KOPT-K1 (cell line): Measurements from ENCODE around the gene TXNRD1.
A peak's percentile ranks its signal among the peaks of the same experiment; 100 is the strongest.

ENCODE experiments used
- H3K27ac ChIP-seq: fragments of 200-600 bp; sonication (generic); 2 replicates; pipeline ENCODE4 v1.5.1; 2016; ENCODE audit warnings: antibody characterized with exemption, mild to moderate bottlenecking, low read depth, low read length; ENCODE audit not compliant: poor library complexity, severe bottlenecking
- H3K36me3 ChIP-seq: fragments of 200-600 bp; sonication (generic); 2 replicates; pipeline ENCODE4 v1.5.1; 2017; ENCODE audit warnings: antibody characterized with exemption, mild to moderate bottlenecking, low read length, moderate library complexity; ENCODE audit not compliant: insufficient read depth
- H3K9me3 ChIP-seq: fragments of 200-600 bp; sonication (generic); 2 replicates; pipeline ENCODE4 v1.5.1; 2017; ENCODE audit warnings: antibody characterized with exemption, low read length, mild to moderate bottlenecking; ENCODE audit not compliant: insufficient read depth, poor library complexity, severe bottlenecking

TXNRD1 gene

DNA sequence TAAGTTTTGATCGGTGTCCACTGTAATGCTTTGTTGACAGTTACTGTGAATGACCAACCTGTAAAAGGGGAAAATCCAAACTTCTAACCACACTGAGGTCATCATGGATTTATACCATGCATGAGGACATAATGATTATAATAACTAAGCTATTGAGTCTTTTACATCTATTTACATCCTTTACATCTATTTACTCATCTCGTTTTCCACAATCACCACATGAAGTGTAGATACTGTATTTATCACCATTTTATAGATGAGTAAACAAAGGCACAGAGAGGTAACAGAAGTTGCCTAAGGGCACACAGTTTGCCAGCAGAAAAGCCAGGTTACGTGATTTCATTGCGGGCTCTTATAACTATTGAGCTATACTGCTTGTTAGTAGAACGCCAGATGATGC, 60.1 kb downstream of the TXNRD1 start:
- Histone ChIP-seq H3K9me3 (no peaks in the 10 kb centered on the region), H3K27ac (peak overlapping the region; percentile 42), H3K36me3 (no peaks in the 10 kb centered on the region)

GRCh38 chr12:104276273-104277131, 60.9 kb downstream of the TXNRD1 start:
- H3K36me3 ChIP-seq = no peaks in the 10 kb centered on the region
- peak overlapping the region; percentile 42 for H3K27ac ChIP-seq
- H3K9me3 ChIP-seq = no peaks in the 10 kb centered on the region

- H3K27ac ChIP-seq = no peak overlapping the region
- no peaks in the 10 kb centered on the region for H3K36me3 ChIP-seq
- H3K9me3 ChIP-seq = no peaks in the 10 kb centered on the region
These were observed 63.6 kb downstream of the TXNRD1 start for GRCh38 chr12:104279164-104279563.

GRCh38 chr12:104280111-104280510, 64.5 kb downstream of the TXNRD1 start:
- Histone ChIP-seq H3K36me3 (no peaks in the 10 kb centered on the region), H3K9me3 (no peaks in the 10 kb centered on the region), H3K27ac (no peak overlapping the region)

- H3K9me3 ChIP-seq = no peaks in the 10 kb centered on the region
- no peaks in the 10 kb centered on the region for H3K36me3 ChIP-seq
- no peak overlapping the region for H3K27ac ChIP-seq
These were observed 65.3 kb downstream of the TXNRD1 start for GRCh38 chr12:104280717-104281458.

- Histone ChIP-seq H3K36me3 (no peaks in the 10 kb centered on the region), H3K27ac (no peak overlapping the region), H3K9me3 (no peaks in the 10 kb centered on the region)
These were observed 66.1 kb downstream of the TXNRD1 start for GRCh38 chr12:104281636-104282035.

GRCh38 chr12:104282109-104282508, 66.5 kb downstream of the TXNRD1 start:
- Histone ChIP-seq H3K36me3 (no peaks in the 10 kb centered on the region), H3K9me3 (no peaks in the 10 kb centered on the region), H3K27ac (no peak overlapping the region)

- Histone ChIP-seq H3K27ac (peak overlapping the region; percentile 89), H3K36me3 (peaks cover 10% of the 10 kb centered on the region; the same call in 1 of the 2 replicates), H3K9me3 (no peaks in the 10 kb centered on the region)
These were observed 70.3 kb downstream of the TXNRD1 start for GRCh38 chr12:104285740-104286515.

DNA sequence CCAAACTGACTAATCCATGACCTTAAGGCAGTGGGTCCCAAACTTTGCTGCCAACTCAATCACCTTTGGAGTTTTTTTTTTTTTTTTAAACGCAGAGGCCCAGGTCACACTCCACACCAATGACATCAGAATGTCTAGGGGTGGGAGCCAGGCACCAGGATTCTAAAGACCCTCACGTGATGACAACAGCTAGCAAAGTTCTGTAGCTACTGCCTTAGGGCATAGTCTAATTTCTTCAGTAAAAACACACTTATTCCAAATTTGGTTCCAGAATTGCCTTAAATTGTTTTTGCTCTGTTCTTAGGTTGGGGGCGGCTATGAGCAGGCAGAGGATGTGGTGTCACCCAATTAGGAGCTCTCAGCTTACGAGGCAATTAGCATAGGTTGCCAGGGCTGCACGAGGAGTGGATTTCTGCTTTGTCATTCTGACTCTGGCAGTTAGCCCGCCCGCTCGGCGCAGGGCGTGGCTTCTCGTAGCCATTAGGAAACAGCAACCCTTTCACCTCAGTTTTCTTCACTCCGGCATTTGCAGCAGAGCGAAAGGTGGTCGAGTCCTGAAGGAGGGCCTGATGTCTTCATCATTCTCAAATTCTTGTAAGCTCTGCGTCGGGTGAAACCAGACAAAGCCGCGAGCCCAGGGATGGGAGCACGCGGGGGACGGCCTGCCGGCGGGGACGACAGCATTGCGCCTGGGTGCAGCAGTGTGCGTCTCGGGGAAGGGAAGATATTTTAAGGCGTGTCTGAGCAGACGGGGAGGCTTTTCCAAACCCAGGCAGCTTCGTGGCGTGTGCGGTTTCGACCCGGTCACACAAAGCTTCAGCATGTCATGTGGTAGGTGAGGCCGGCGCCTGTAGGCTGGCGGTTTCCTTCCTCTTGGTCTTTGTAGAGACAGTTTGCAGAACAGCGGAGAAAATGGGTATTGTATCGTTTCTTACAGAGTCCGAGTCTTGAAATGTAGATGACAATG, 71.2 kb downstream of the TXNRD1 start:
- Histone ChIP-seq H3K36me3 (peaks cover 17% of the 10 kb centered on the region), H3K9me3 (no peaks in the 10 kb centered on the region), H3K27ac (peak overlapping the region; percentile 89)

GRCh38 chr12:104288635-104289274, 73.2 kb downstream of the TXNRD1 start:
- H3K36me3 ChIP-seq = peaks cover 36% of the 10 kb centered on the region
- H3K27ac ChIP-seq = peak overlapping the region; percentile 89
- H3K9me3 ChIP-seq = no peaks in the 10 kb centered on the region

GRCh38 chr12:104290320-104290719, 74.7 kb downstream of the TXNRD1 start:
- no peak overlapping the region for H3K27ac ChIP-seq
- peaks cover 52% of the 10 kb centered on the region for H3K36me3 ChIP-seq
- no peaks in the 10 kb centered on the region for H3K9me3 ChIP-seq

GRCh38 chr12:104290855-104291254, 75.3 kb downstream of the TXNRD1 start:
- H3K36me3 ChIP-seq = peaks cover 57% of the 10 kb centered on the region
- no peak overlapping the region for H3K27ac ChIP-seq

DNA sequence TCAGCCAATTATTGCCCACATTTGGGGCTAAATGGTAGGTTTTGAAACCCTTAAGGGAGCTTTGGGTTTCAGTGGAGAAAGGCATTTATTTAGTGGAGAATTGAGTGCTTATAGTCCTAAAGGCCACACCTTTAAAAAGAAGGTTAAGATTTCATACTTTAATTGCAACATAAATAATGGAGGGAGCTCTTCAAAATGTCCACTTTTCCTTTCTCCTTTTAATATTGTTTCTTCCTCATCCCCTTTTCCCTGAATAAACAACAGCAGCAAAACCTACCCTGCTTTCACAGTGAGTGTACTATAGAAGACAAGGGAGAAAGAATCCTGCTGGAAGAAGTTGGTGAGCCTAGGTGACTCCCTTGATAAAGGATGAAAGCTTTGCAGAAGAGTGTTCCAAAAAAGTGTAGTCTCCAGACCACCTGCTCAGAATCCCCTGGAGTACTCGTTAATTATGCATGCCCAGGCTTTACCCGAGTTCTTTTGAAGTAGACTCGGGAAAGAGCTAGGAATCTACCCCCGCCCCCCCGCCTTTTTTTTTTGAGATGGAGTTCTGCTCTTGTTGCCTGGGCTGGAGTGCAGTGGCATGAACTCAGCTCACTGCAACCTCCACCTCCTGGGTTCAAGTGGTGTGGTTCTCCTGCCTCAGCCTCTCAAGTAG, 76.4 kb downstream of the TXNRD1 start:
- H3K9me3 ChIP-seq = no peaks in the 10 kb centered on the region
- H3K36me3 ChIP-seq = peaks cover 68% of the 10 kb centered on the region
- H3K27ac ChIP-seq = no peak overlapping the region

More at GRCh38 chr12:104290855-104291254, 75.3 kb downstream of the TXNRD1 start:
- no peaks in the 10 kb centered on the region for H3K9me3 ChIP-seq
